ENCODE results near the gene WDR59.

Gene WDR59

GRCh38 chr16:74898659-74899058 lies 86.3 kb downstream of the WDR59 start:
- no peak for DNase-seq

- DNase-seq: no peak
Observed at GRCh38 chr16:74896389-74897370, 88.2 kb downstream of the WDR59 start.

DNA sequence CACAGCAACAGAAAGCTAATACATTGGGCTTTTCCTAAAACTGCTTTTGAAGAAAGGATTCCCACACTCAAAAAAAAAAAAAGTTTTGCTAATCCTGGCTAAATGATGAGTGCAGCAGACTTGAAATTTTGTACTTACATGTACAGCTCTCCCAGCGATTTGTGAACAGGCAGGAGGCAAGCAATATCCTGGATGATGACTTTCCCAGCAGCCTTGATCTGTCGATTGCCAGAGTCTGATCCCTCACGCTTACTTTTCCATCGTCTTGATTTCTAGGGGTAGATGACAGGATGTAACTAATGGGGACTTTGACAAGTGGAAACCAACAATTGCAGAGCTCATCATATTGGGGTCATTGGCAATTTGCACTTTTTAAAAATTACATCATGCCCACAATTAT lies 91.4 kb downstream of the WDR59 start:
- DNase-seq: no peak

GRCh38 chr16:74892574-74893461 lies 92.1 kb downstream of the WDR59 start:
- DNase-seq: no peak

- DNase-seq: no peak
Observed at GRCh38 chr16:74888888-74889287, 96.0 kb downstream of the WDR59 start.

DNA sequence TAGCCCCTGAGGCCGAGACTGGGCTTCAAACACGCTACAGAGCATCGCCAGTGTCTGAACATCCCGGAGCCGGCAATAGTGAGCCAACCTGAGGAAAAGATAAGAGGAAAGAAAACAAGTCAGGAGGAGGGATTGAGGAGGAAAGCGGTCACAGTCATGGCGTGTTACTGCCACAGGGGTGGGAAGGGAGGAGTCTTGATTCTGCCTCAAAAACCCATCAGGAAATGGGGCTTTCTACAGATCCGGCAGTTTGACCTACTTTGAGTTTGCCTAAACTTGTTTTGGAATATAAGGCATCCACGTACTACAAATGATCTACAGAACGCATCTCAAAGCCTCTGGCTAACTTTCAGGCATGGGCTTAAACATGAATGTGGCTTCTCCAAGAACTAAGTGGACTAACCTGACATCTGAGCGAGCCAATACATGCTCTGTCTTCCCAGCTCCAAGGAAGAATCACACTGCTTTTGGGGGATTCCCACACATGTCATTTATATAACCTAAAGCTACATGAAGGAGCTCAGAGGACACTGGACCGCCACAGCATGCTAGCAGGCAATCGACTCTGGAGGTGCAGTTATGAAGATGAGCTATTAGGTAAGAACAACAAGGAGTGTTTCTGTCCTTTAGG lies 96.6 kb downstream of the WDR59 start:
- no peak for DNase-seq

GRCh38 chr16:74887084-74887483 lies 97.8 kb downstream of the WDR59 start:
- DNase-seq: no peak

- no peak for DNase-seq
Observed at GRCh38 chr16:74877706-74878105, 107.2 kb downstream of the WDR59 start.

- DNase-seq: no peak
Observed at GRCh38 chr16:74874912-74875546, 109.9 kb downstream of the WDR59 start.

DNA sequence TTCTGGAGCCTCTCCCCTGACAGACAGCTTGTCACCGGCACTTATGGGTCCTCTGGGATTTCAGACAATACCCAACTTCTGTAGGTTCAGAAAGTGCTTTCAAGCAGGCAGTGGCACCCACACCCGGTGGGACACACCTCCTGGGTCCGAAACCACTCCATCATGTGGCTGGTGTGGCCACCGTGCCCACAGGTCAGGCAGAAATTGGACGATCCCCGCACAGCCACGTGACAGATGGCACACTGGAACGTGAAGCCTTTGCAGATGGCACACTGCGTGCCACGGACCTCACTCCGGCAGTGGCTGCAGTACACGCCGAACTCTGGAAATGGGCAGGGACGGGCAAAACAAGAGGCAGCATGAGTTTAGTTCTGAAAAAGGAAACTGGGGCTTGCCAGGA lies 110.8 kb downstream of the WDR59 start:
- no peak for DNase-seq

GRCh38 chr16:74872302-74872701 lies 112.6 kb downstream of the WDR59 start:
- no peak for DNase-seq

DNA sequence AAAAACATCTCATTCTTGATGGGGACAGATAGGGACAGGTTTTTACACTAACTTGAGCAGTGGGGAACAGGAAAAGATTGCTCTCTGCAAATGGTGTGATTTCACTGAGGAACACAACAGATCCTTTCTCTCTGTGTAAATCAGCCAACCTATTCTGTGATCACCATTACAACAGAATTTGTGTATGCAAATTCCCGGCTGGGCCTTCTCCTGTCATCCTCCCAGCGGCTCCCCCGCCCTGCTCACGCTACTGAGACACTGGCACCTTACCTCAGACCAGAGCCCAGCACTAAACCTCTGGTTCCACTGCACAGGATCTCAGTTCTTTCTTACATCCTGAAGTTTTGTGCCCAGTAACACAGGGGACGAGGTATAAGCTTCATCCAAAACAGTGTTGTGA lies 113.3 kb downstream of the WDR59 start:
- no peak for DNase-seq

DNA sequence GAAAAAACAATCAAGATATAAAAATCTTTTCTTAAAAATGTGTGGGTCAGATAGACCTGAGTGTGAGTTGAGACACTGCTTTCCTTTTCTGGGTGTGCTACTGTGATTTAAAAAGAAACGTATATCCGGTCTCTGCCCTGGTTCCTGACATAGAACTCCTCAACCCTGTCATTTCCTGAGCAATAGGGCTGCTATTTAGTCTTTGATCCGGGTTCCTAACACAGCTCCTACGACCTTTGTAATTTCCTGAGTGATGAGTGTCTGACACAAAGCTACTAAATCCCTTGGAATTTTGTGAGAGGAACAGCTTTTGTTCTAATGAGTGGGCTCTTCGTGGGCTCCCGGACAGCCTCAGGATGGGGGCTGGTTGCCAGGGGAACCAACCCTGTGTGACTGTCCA lies 116.4 kb downstream of the WDR59 start:
- no peak for DNase-seq

- DNase-seq: no peak
Observed at GRCh38 chr16:74868035-74868434, 116.9 kb downstream of the WDR59 start.

- no peak for DNase-seq
Observed at GRCh38 chr16:74867281-74867849, 117.6 kb downstream of the WDR59 start.

GRCh38 chr16:74865922-74866598 lies 118.9 kb downstream of the WDR59 start:
- DNase-seq: no peak

GRCh38 chr16:74862743-74863244 lies 122.1 kb downstream of the WDR59 start:
- no peak for DNase-seq

GRCh38 chr16:74852500-74852875 lies 132.4 kb downstream of the WDR59 start:
- DNase-seq: no peak

GRCh38 chr16:74850027-74850426 lies 134.9 kb downstream of the WDR59 start:
- DNase-seq: no peak

DNA sequence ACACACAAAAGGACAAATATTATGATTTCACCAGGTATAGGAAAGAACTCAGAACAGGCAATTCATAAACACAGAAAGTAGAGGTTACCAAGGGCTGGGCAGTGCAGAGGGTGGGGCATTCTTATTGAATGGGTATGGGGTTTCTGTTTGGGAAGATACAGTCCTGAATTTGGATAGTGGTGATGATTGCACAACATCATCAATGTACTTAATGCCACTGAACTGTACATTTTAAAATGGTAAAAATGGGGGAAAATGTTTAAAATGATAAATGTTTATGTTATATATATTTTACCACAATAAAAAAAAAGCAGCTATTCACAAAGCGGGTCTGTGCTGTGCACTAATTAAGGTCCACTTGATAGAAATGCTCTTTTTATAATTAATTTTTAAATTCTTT lies 137.7 kb downstream of the WDR59 start:
- DNase-seq: no peak

DNA sequence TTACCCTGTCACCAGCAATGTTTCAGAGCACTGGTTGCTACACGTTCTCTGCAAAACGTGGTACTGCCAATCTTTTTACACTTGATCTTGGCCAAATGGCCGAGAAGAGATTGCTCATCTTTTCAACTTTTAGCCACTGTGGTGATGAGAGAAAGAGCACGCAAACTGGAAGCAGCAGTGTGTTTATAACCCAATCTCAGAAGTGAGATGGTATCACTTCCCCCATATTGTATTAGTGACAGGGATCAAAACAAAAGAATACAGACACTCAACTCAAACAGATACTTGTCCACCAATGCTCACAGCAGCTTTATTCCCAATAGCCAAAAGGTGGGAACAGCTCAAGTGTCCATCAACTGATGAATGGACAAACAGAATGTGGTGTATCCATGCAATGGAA lies 138.2 kb downstream of the WDR59 start:
- no peak for DNase-seq
